Heart left ventricle (tissue), 16 donors: Measurements from ENCODE around the gene STRN4. TPM values are rescaled to one million over a fixed set of nuclear protein-coding genes. Genes with fewer than 3 reads are reported as not detected.

Experiments used
- ATAC-seq, 4 donors: fragments of 200-7000 bp; cut with Tn5 transposase; one replicate each; pipeline ENCODE4 v1.9.1; 2020 to 2022; ENCODE audit warnings: moderate library complexity in 4 of 4, mild to moderate bottlenecking in 3 of 4, moderate number of reproducible peaks in 1 of 4
- DNase-seq, 5 donors: peaks; one replicate each; pipeline ENCODE4 v3.0.0-alpha.2; 2020
- H3K27ac ChIP-seq, 12 donors: fragments of 200-600 bp; sonication (generic) in 4 of 12; one replicate each; pipeline versions ENCODE4 v1.5.0 to v1.8.0; 2016 to 2022; ENCODE audit warnings: mild to moderate bottlenecking in 2 of 12
- H3K27me3 ChIP-seq, 9 donors: fragments of 200-600 bp; sonication (generic) in 2 of 9; one replicate each; pipeline versions ENCODE4 v1.5.1 to v1.8.0; 2016 to 2022; ENCODE audit warnings: mild to moderate bottlenecking in 3 of 9
- H3K36me3 ChIP-seq, 9 donors: fragments of 200-600 bp; sonication (generic) in 2 of 9; one replicate each; pipeline versions ENCODE4 v1.5.0 to v1.8.0; 2018 to 2022; ENCODE audit warnings: mild to moderate bottlenecking in 2 of 9
- H3K4me1 ChIP-seq, 12 donors: fragments of 200-600 bp; sonication (generic) in 4 of 12; one replicate each; pipeline versions ENCODE4 v1.5.0 to v1.8.0; 2016 to 2022; ENCODE audit warnings: mild to moderate bottlenecking in 3 of 12
- H3K4me3 ChIP-seq, 12 donors: fragments of 200-600 bp; sonication (generic) in 4 of 12; one replicate each; pipeline versions ENCODE4 v1.5.0 to v1.8.0; 2017 to 2022; ENCODE audit warnings: mild to moderate bottlenecking in 9 of 12, moderate library complexity in 4 of 12
- H3K9me3 ChIP-seq, 12 donors: fragments of 200-600 bp; sonication (generic) in 4 of 12; one replicate each; pipeline versions ENCODE4 v1.5.0 to v1.8.0; 2016 to 2022; ENCODE audit warnings: mild to moderate bottlenecking in 1 of 12
- POLR2A ChIP-seq, 2 donors: fragments of 450-650 bp; IDR thresholded peaks; one replicate each; pipeline ENCODE4 v1.6.1; 2017; ENCODE audit warnings: antibody characterized with exemption in 2 of 2, mild to moderate bottlenecking in 2 of 2, moderate library complexity in 2 of 2
- WGBS, 4 donors: extraction: QIAGEN DNeasy Blood & Tissue Kit in 2 of 4; methylation state at CpG; one replicate each; pipeline versions ENCODE4 v1.1.5 to v1.1.7; 2013 to 2018; 5-methylcytosine and 5-hydroxymethylcytosine counted together
- intact Hi-C, 10 donors: fragments of 100-400 bp; cut with DNase I; formaldehyde crosslinking; loops; one replicate each; pipeline versions ENCODE4 v1.11.1 to v1.14.2; 2022
- polyA plus RNA-seq, 2 donors: library from polyadenylated mRNA; stranded (reverse); fragments of 200-250 nt; gene quantifications; one replicate each; pipeline ENCODE4 v1.2.3, GENCODE V29; 2013
- total RNA-seq, 9 donors: library from RNA; depleted of rRNA in 2 of 9; stranded (reverse); fragments of >200 nt in 2 of 9; fragmentation: NEBNext Ultra II Directional in 3 of 9; extraction: Animal tissue kit (Norgen Biotek cat#: 25700) in 3 of 9; gene quantifications; one replicate each; pipeline versions ENCODE4 v1.1.0 to v1.2.4, GENCODE V29; 2016 to 2023
- TF ChIP-seq, protein P1 (sequence below), 12 donors: fragments of 200-600 bp; sonication (generic) in 4 of 12; IDR thresholded peaks; one replicate each; pipeline versions ENCODE4 v1.5.0 to v1.8.0; 2018 to 2022; ENCODE audit warnings: antibody characterized with exemption in 12 of 12, mild to moderate bottlenecking in 5 of 12
- donor health status: ischemic (EF 13 %, LVEDD 7.1; RV severe dilation, severe dysfunction).
- donor health status: healthy with polysubstance abuse.
- donor health status: DM: no; HTN: yes; CAD: no.
- donor health status: DM: no; HTN: no; CAD: no.
- donor health status: ischemic (EF 25% LVEDD 6.9; RV normal size, moderate dysfunction).
- donor health status: ischemic (EF 25% LVEDD 5.7; RV mildly dilated, moderate dysfunction).
- donor health status: healthy.
- donor health status: DM: yes; HTN: yes; CAD: no.
- donor health status: ischemic (EF 35%, LVEDD 5.7; RV mildly dilated, moderate dysfunction).
- donor health status: nonischemic (EF 11% LVEDD 7.7; RV severe dilation, severe dysfunction).
- donor health status: DM: yes; HTN: yes; CAD: no.
- donor health status: PGD.
- donor health status: ischemic (EF 29% LVEDD 5.4; RV normal size, mild dysfunction).
- donor health status: nonischemic (EF 23%, LVEDD 6.1; RV moderate dilation, normal function).

The STRN4 gene
- total and polyA plus RNA-seq, 11 donors: 41.0 to 93.6 (median 53.7) TPM

DNA sequence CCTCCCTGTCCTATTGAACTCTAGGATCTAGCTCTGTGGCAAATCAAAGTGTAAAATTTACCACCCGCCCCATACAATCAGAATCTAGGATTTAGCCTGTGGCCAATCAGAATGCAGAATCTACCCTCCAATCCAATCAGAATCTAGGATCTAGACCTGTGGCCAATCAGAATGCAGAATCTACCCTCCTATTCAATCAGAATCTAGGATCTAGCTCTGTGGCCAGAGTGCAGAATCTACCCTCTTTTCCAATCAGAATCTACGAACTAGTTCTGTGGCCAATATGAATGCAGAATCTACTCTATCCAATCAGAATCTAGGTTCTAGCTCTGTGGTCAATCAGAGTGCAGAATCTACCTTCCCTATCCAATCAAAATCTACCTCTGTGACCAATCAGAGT lies 55.1 kb downstream of the STRN4 start:
- H3K27ac ChIP-seq: no peak overlapping the region
- no peak for DNase-seq
- H3K36me3 ChIP-seq: peaks cover 2 to 100% (median 100%) of the 10 kb centered on the region in 9 donors
- WGBS, 4 donors: 50% methylated on average over 2 of the region's 2 CpGs
- ATAC-seq: no peak
- no peak overlapping the region for H3K4me3 ChIP-seq
- no peak for TF ChIP-seq POLR2A (IDR thresholded peaks at IDR 0.05)
- TF ChIP-seq, protein P1, sequence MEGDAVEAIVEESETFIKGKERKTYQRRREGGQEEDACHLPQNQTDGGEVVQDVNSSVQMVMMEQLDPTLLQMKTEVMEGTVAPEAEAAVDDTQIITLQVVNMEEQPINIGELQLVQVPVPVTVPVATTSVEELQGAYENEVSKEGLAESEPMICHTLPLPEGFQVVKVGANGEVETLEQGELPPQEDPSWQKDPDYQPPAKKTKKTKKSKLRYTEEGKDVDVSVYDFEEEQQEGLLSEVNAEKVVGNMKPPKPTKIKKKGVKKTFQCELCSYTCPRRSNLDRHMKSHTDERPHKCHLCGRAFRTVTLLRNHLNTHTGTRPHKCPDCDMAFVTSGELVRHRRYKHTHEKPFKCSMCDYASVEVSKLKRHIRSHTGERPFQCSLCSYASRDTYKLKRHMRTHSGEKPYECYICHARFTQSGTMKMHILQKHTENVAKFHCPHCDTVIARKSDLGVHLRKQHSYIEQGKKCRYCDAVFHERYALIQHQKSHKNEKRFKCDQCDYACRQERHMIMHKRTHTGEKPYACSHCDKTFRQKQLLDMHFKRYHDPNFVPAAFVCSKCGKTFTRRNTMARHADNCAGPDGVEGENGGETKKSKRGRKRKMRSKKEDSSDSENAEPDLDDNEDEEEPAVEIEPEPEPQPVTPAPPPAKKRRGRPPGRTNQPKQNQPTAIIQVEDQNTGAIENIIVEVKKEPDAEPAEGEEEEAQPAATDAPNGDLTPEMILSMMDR (IDR thresholded peaks at IDR 0.05): no peak
- H3K9me3 ChIP-seq: no peaks in the 10 kb centered on the region
- no peaks in the 10 kb centered on the region for H3K27me3 ChIP-seq
- intact Hi-C loops: no loop called here
- H3K4me1 ChIP-seq: no peaks in the 10 kb centered on the region

- Histone ChIP-seq H3K4me1 (no peaks in the 10 kb centered on the region), H3K27me3 (no peaks in the 10 kb centered on the region), H3K4me3 (no peak overlapping the region), H3K27ac (no peak overlapping the region), H3K36me3 (peaks cover 2 to 100% (median 100%) of the 10 kb centered on the region in 9 donors), H3K9me3 (no peaks in the 10 kb centered on the region)
- intact Hi-C loops: no loop called here
- WGBS, 4 donors: 95 to 99% (median 97%) methylated on average over 13 to 14 of the region's 14 CpGs
- ATAC-seq (no peak), DNase-seq (peak in 1 of 5 donors; percentile 18)
- no peak for TF ChIP-seq POLR2A (IDR thresholded peaks at IDR 0.05)
- TF ChIP-seq, protein P1 (IDR thresholded peaks at IDR 0.05): no peak
Observed at GRCh38 chr19:46689358-46689757, 56.9 kb downstream of the STRN4 start.

- ATAC-seq (no peak), DNase-seq (no peak)
- Histone ChIP-seq H3K4me3 (no peak overlapping the region), H3K27ac (no peak overlapping the region), H3K36me3 (peaks cover 2 to 100% (median 99%) of the 10 kb centered on the region in 9 donors), H3K4me1 (no peaks in the 10 kb centered on the region), H3K9me3 (no peaks in the 10 kb centered on the region), H3K27me3 (no peaks in the 10 kb centered on the region)
- WGBS, 4 donors: 90 to 99% (median 93%) methylated on average over 6 of the region's 6 CpGs
- intact Hi-C loops: no loop called here
- TF ChIP-seq, protein P1 (IDR thresholded peaks at IDR 0.05): no peak
- TF ChIP-seq POLR2A (IDR thresholded peaks at IDR 0.05): no peak
Observed at GRCh38 chr19:46687438-46688145, 58.7 kb downstream of the STRN4 start.

DNA sequence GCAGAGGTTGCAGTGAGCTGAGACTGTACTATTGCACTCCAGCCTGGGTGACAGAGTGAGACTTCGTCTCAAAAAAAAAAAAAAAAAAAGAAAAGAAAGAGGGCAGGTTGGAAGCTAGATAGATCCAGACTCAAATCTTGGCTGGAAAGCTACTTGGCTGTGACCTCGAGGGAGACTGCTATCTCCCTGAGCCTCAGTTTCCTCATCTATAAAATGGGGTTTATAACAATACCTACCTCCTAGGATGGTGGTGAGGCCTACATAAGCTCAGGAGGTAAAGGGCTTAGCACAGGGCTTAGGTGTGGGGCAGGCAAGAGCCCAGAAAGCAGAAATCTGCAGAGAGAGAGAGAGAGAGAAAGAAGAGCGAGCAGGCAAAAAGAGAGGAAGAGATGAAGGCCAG lies 61.1 kb downstream of the STRN4 start:
- H3K27me3 ChIP-seq: no peaks in the 10 kb centered on the region
- DNase-seq (no peak), ATAC-seq (no peak)
- H3K36me3 ChIP-seq: peaks cover 0 to 100% (median 99%) of the 10 kb centered on the region in 9 donors
- intact Hi-C loops: no loop called here
- 73 to 94% (median 84%) methylated on average over 3 of the region's 3 CpGs for WGBS, 4 donors
- H3K4me1 ChIP-seq: no peaks in the 10 kb centered on the region
- H3K27ac ChIP-seq: no peak overlapping the region
- no peak for TF ChIP-seq POLR2A (IDR thresholded peaks at IDR 0.05)
- TF ChIP-seq, protein P1 (IDR thresholded peaks at IDR 0.05): no peak
- no peak overlapping the region for H3K4me3 ChIP-seq
- H3K9me3 ChIP-seq: no peaks in the 10 kb centered on the region
